SK-N-SH (cell line): ENCODE results near the gene GARNL3. TPM values are rescaled to one million over a fixed set of nuclear protein-coding genes. Genes with fewer than 3 reads are reported as not detected.

Experiments
- CTCF ChIA-PET: fragments of 300-600, 350-600 bp; formaldehyde crosslinking; extraction: SDS; loops from one replicate; lab custom pipeline; 2021; lab: Yijun Ruan, JAX
- POLR2A ChIA-PET: fragments of 350-600 bp; sonication (Branson Sonifier 250); formaldehyde crosslinking; extraction: SDS; loops from one replicate; lab custom pipeline; 2020; ENCODE audit warnings: antibody characterized with exemption, inconsistent platforms; lab: Yijun Ruan, JAX
- DNase-seq: peaks from one replicate; pipeline ENCODE4 v3.0.0; 2012
- H2AFZ ChIP-seq: fragments of 200-600 bp; sonication (generic); 2 replicates; pipeline ENCODE4 v1.8.1; 2016; ENCODE audit warnings: antibody characterized with exemption, mild to moderate bottlenecking, low read depth
- H3F3A ChIP-seq: fragments of 200-600 bp; sonication (generic); replicated peaks from 2 replicates; pipeline ENCODE3; 2016; ENCODE audit warnings: antibody characterized with exemption, mild to moderate bottlenecking; ENCODE audit not compliant: insufficient read depth
- H3K27ac ChIP-seq, 2 experiments: fragments of 200-500 bp in 1 of 2; fragments of 200-600 bp in 1 of 2; sonication (Bioruptor generic) in 1 of 2; sonication (generic), shearing (Covaris generic) in 1 of 2; 2 replicates each; pipeline versions ENCODE4 v1.5.1 to v1.6.1; 2014 to 2016; ENCODE audit warnings: low read depth in 2 of 2, inconsistent platforms in 1 of 2, low read length in 1 of 2, mild to moderate bottlenecking in 1 of 2, mixed read lengths in 1 of 2
- H3K27me3 ChIP-seq: fragments of 200-600 bp; sonication (generic), shearing (Covaris generic); 2 replicates; pipeline ENCODE4 v1.6.1; 2016; ENCODE audit warnings: mixed run types; ENCODE audit not compliant: insufficient read depth
- H3K36me3 ChIP-seq, 2 experiments: fragments of 200-500 bp in 1 of 2; fragments of 200-600 bp in 1 of 2; sonication (Bioruptor generic) in 1 of 2; sonication (generic) in 1 of 2; replicated peaks in 1 of 2; 2 replicates each; pipeline versions ENCODE3 to v1.5.1; 2014 to 2016; ENCODE audit warnings: low read length in 1 of 2, mild to moderate bottlenecking in 1 of 2; ENCODE audit not compliant: insufficient read depth in 2 of 2, control insufficient read depth in 1 of 2
- H3K4me1 ChIP-seq, 2 experiments: fragments of 200-500 bp in 1 of 2; fragments of 200-600 bp in 1 of 2; sonication (Bioruptor generic) in 1 of 2; sonication (generic), shearing (Covaris generic) in 1 of 2; 2 replicates each; pipeline versions ENCODE4 v1.5.1 to v1.6.1; 2014 to 2016; ENCODE audit warnings: low read depth in 1 of 2, low read length in 1 of 2, mixed run types in 1 of 2; ENCODE audit not compliant: insufficient read depth in 2 of 2, control insufficient read depth in 1 of 2
- H3K4me2 ChIP-seq: fragments of 200-600 bp; sonication (generic), shearing (Covaris generic); 2 replicates; pipeline ENCODE4 v1.6.1; 2017; ENCODE audit warnings: mixed run types
- H3K4me3 ChIP-seq, 2 experiments: fragments of 200-500 bp in 1 of 2; fragments of 200-600 bp in 1 of 2; sonication (Bioruptor generic) in 1 of 2; sonication (generic), shearing (Covaris generic) in 1 of 2; 2 replicates each; pipeline versions ENCODE4 v1.5.1 to v1.8.1; 2014 to 2016; ENCODE audit warnings: low read depth in 2 of 2, inconsistent platforms in 1 of 2, low read length in 1 of 2, mild to moderate bottlenecking in 1 of 2, mixed read lengths in 1 of 2, moderate library complexity in 1 of 2
- H3K79me2 ChIP-seq: fragments of 200-600 bp; sonication (generic); 2 replicates; pipeline ENCODE4 v1.8.1; 2017; ENCODE audit warnings: mild to moderate bottlenecking; ENCODE audit not compliant: insufficient read depth
- H3K9ac ChIP-seq: fragments of 200-600 bp; sonication (generic); 2 replicates; pipeline ENCODE4 v1.6.1; 2017; ENCODE audit warnings: mixed run types
- H3K9me2 ChIP-seq: fragments of 200-600 bp; sonication (generic); 2 replicates; pipeline ENCODE4 v1.6.1; 2017; ENCODE audit warnings: mixed run types
- H3K9me3 ChIP-seq: fragments of 200-600 bp; sonication (generic); 2 replicates; pipeline ENCODE4 v1.6.1; 2017; ENCODE audit warnings: mixed run types, mild to moderate bottlenecking, moderate library complexity
- H4K20me1 ChIP-seq: fragments of 200-600 bp; sonication (generic); 2 replicates; pipeline ENCODE4 v1.6.1; 2017; ENCODE audit warnings: mild to moderate bottlenecking, mixed run types; ENCODE audit not compliant: insufficient read depth
- CHD2 ChIP-seq: fragments of 150-350 bp; IDR thresholded peaks from 2 replicates; pipeline ENCODE4 v1.6.1; 2018; ENCODE audit warnings: low read length; ENCODE audit not compliant: partially characterized antibody
- ELF1 ChIP-seq: IDR thresholded peaks from 2 replicates; pipeline ENCODE4 v1.4.0; 2012
- FOXJ3 ChIP-seq: sonication (generic); formaldehyde crosslinking; IDR thresholded peaks from 2 replicates; pipeline ENCODE4 v1.5.1; 2020; ENCODE audit warnings: mild to moderate bottlenecking, missing genetic modification reagents
- GATA2 ChIP-seq: sonication (generic); formaldehyde crosslinking; IDR thresholded peaks from 2 replicates; pipeline ENCODE4 v1.5.0; 2020; ENCODE audit warnings: mild to moderate bottlenecking, missing genetic modification reagents
- MAX ChIP-seq: IDR thresholded peaks from 2 replicates; pipeline ENCODE4 v1.4.0; 2012; ENCODE audit warnings: low read depth
- NFIC ChIP-seq: IDR thresholded peaks from 2 replicates; pipeline ENCODE4 v1.4.0; 2012; ENCODE audit warnings: borderline replicate concordance
- RAD21 ChIP-seq: IDR thresholded peaks from 2 replicates; pipeline ENCODE4 v1.6.1; 2012; ENCODE audit warnings: mild to moderate bottlenecking, low read length
- REST ChIP-seq: IDR thresholded peaks from 2 replicates; pipeline ENCODE4 v1.6.1; 2012; ENCODE audit warnings: mild to moderate bottlenecking, low read depth, low read length, moderate library complexity
- RFX5 ChIP-seq: IDR thresholded peaks from 2 replicates; pipeline ENCODE4 v1.6.1; 2012; ENCODE audit warnings: mild to moderate bottlenecking, improper control_type of control experiment, low read length
- SIN3A ChIP-seq: IDR thresholded peaks from 2 replicates; pipeline ENCODE4 v1.6.1; 2012; ENCODE audit warnings: low read depth, mild to moderate bottlenecking, low read length, moderate library complexity, borderline replicate concordance
- SMC3 ChIP-seq: IDR thresholded peaks from 2 replicates; pipeline ENCODE4 v1.6.1; 2012; ENCODE audit warnings: low read depth, low read length, improper control_type of control experiment
- TAF1 ChIP-seq: IDR thresholded peaks from 2 replicates; pipeline ENCODE4 v1.6.1; 2012; ENCODE audit warnings: low read depth, mild to moderate bottlenecking, low read length, moderate library complexity, borderline replicate concordance
- TEAD4 ChIP-seq: IDR thresholded peaks from 2 replicates; pipeline ENCODE4 v1.4.0; 2012; ENCODE audit warnings: mild to moderate bottlenecking, borderline replicate concordance; ENCODE audit not compliant: insufficient read depth
- USF2 ChIP-seq: fragments of 150-350 bp; IDR thresholded peaks from 2 replicates; pipeline ENCODE4 v1.6.1; 2017; ENCODE audit warnings: antibody characterized with exemption, low read length, low read depth, borderline replicate concordance
- YY1 ChIP-seq: IDR thresholded peaks from 2 replicates; pipeline ENCODE4 v1.4.0; 2012; ENCODE audit warnings: low read depth, mild to moderate bottlenecking
- ZBTB33 ChIP-seq: IDR thresholded peaks from 2 replicates; pipeline ENCODE4 v1.4.0; 2012; ENCODE audit warnings: low read depth, borderline replicate concordance
- WGBS: methylation state at CpG from one replicate; pipeline ENCODE4 v1.1.6; 2017; ENCODE audit warnings: low lambda C conversion rate; 5-methylcytosine and 5-hydroxymethylcytosine counted together
- polyA plus RNA-seq, 3 experiments: library from polyadenylated mRNA; depleted of rRNA; stranded (reverse); fragments of >200 nt; gene quantifications; 2 replicates each; pipeline ENCODE4 v1.2.3, GENCODE V29; 2012
- TF ChIP-seq, protein P1 (sequence below): fragments of 150-350 bp; IDR thresholded peaks from 2 replicates; pipeline ENCODE4 v1.6.1; 2016; ENCODE audit warnings: mild to moderate bottlenecking, low read depth, low read length
- TF ChIP-seq, protein P2 (sequence below): IDR thresholded peaks from 2 replicates; pipeline ENCODE4; 2012

Gene GARNL3
- polyA plus RNA-seq, 1 of the 3 experiments (the other 2 are of a cell fraction): 9.1 TPM

DNA sequence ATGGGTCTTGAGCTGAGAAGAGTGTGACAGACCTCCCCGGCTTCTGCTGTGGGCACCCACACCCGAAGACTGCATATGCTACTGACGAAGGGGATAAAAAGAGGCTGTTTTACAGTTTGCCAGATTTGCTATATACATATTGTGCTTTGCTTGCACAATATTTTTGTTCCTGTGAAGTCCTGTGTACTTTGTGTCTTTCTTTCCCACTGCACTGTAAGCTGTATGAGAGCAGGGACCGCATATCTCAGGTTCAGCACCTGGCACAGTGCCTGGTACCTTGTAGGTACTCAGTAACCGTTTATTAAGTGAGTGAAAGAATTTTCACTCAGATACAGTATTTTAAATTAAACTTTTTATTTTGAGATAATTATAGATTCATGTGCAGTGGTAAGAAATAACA is 8.2 kb upstream of the GARNL3 start (continued):
- no peak for TF ChIP-seq USF2
- no peak for TF ChIP-seq TEAD4
- no peak for TF ChIP-seq RAD21
- TF ChIP-seq, protein P1, sequence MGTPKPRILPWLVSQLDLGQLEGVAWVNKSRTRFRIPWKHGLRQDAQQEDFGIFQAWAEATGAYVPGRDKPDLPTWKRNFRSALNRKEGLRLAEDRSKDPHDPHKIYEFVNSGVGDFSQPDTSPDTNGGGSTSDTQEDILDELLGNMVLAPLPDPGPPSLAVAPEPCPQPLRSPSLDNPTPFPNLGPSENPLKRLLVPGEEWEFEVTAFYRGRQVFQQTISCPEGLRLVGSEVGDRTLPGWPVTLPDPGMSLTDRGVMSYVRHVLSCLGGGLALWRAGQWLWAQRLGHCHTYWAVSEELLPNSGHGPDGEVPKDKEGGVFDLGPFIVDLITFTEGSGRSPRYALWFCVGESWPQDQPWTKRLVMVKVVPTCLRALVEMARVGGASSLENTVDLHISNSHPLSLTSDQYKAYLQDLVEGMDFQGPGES: no peak
- no peak for TF ChIP-seq NFIC
- no peak for TF ChIP-seq RFX5
- no peak for TF ChIP-seq YY1

- Histone ChIP-seq H3K27ac (no peak overlapping the region), H3K4me1 (peaks cover 2 to 19% of the 10 kb centered on the region in 2 experiments; a peak in 3 of 4 replicates), H3K4me2 (no peak overlapping the region), H3K4me3 (no peak overlapping the region), H3K9me2 (no peaks in the 10 kb centered on the region), H3K9me3 (no peaks in the 10 kb centered on the region), H3K9ac (no peak overlapping the region), H3F3A (no peaks in the 10 kb centered on the region), H3K27me3 (no peaks in the 10 kb centered on the region), H2AFZ (no peak overlapping the region), H4K20me1 (no peaks in the 10 kb centered on the region), H3K79me2 (no peaks in the 10 kb centered on the region), H3K36me3 (no peaks in the 10 kb centered on the region)
- WGBS: 88% methylated on average over 7 of the region's 7 CpGs
- ChIA-PET CTCF (interaction anchor here (1.4 kb wide), 1 partner anchor 12 kb away, joined by 3 read pairs; no protein-coding TSS in a partner anchor), POLR2A (no interaction called here)
- TF ChIP-seq ZBTB33 (no peak), SIN3A (no peak), SMC3 (no peak), MAX (no peak), REST (no peak), TEAD4 (no peak), GATA2 (CRISPR knock-in tag) (no peak), FOXJ3 (CRISPR knock-in tag) (no peak), ELF1 (no peak), TAF1 (no peak), CHD2 (no peak), RFX5 (no peak)
- TF ChIP-seq, protein P2, sequence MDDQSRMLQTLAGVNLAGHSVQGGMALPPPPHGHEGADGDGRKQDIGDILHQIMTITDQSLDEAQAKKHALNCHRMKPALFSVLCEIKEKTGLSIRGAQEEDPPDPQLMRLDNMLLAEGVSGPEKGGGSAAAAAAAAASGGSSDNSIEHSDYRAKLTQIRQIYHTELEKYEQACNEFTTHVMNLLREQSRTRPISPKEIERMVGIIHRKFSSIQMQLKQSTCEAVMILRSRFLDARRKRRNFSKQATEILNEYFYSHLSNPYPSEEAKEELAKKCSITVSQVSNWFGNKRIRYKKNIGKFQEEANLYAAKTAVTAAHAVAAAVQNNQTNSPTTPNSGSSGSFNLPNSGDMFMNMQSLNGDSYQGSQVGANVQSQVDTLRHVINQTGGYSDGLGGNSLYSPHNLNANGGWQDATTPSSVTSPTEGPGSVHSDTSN: no peak
- TF ChIP-seq, protein P1: no peak
- DNase-seq: no peak
Measured at GRCh38 chr9:127258606-127259471, 5.7 kb upstream of the GARNL3 start.
